ENCODE results near the gene RNU5D-1. TPM values are rescaled to one million over a fixed set of nuclear protein-coding genes. Genes with fewer than 3 reads are reported as not detected.

RNU5D-1 gene
- total and polyA plus RNA-seq, 2 of the 13 experiments (the other 11 are each of a cell fraction or from before 2014, with no cell fraction given): 165 TPM; not detected in 1

- H3K36me3 ChIP-seq (replicated peaks in 1 of 2; ENCODE audit: control insufficient read depth in 1 of 2, insufficient read depth in 2 of 2, low read length in 2 of 2): no peaks in the 10 kb centered on the region
- TF ChIP-seq, protein P1, sequence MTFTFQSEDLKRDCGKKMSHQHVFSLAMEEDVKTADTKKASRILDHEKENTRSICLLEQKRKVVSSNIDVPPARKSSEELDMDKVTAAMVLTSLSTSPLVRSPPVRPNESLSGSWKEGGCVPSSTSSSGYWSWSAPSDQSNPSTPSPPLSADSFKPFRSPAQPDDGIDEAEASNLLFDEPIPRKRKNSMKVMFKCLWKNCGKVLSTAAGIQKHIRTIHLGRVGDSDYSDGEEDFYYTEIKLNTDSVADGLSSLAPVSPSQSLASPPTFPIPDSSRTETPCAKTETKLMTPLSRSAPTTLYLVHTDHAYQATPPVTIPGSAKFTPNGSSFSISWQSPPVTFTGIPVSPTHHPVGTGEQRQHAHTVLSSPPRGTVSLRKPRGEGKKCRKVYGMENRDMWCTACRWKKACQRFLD (CRISPR knock-in tag; IDR thresholded peaks at IDR 0.05; ENCODE audit: borderline replicate concordance): no peak
- TF ChIP-seq YY1 (IDR thresholded peaks at IDR 0.05; ENCODE audit: insufficient read depth, insufficient replicate concordance, low read depth, low read length) (no peak), ZNF784 (CRISPR knock-in tag; IDR thresholded peaks at IDR 0.05; ENCODE audit: borderline replicate concordance) (no peak), ZNF138 (CRISPR knock-in tag; IDR thresholded peaks at IDR 0.05; ENCODE audit: low read depth) (no peak), ZKSCAN8 (CRISPR knock-in tag; IDR thresholded peaks at IDR 0.05; ENCODE audit: borderline replicate concordance) (no peak), MIXL1 (CRISPR knock-in tag; IDR thresholded peaks at IDR 0.05) (no peak), EHMT2 (IDR thresholded peaks at IDR 0.05; ENCODE audit: borderline replicate concordance, low read depth, low read length) (no peak), ZNF136 (CRISPR knock-in tag; IDR thresholded peaks at IDR 0.05; ENCODE audit: low read depth) (no peak), ZNF556 (CRISPR knock-in tag; IDR thresholded peaks at IDR 0.05; ENCODE audit: borderline replicate concordance) (no peak), ZNF326 (CRISPR knock-in tag; IDR thresholded peaks at IDR 0.05; ENCODE audit: borderline replicate concordance) (no peak), RFX5 (IDR thresholded peaks at IDR 0.05; ENCODE audit: low read depth, low read length) (no peak)
- TF ChIP-seq, protein P2, sequence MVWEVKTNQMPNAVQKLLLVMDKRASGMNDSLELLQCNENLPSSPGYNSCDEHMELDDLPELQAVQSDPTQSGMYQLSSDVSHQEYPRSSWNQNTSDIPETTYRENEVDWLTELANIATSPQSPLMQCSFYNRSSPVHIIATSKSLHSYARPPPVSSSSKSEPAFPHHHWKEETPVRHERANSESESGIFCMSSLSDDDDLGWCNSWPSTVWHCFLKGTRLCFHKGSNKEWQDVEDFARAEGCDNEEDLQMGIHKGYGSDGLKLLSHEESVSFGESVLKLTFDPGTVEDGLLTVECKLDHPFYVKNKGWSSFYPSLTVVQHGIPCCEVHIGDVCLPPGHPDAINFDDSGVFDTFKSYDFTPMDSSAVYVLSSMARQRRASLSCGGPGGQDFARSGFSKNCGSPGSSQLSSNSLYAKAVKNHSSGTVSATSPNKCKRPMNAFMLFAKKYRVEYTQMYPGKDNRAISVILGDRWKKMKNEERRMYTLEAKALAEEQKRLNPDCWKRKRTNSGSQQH (CRISPR knock-in tag; IDR thresholded peaks at IDR 0.05; ENCODE audit: low read depth): no peak
- TF ChIP-seq, protein P3, sequence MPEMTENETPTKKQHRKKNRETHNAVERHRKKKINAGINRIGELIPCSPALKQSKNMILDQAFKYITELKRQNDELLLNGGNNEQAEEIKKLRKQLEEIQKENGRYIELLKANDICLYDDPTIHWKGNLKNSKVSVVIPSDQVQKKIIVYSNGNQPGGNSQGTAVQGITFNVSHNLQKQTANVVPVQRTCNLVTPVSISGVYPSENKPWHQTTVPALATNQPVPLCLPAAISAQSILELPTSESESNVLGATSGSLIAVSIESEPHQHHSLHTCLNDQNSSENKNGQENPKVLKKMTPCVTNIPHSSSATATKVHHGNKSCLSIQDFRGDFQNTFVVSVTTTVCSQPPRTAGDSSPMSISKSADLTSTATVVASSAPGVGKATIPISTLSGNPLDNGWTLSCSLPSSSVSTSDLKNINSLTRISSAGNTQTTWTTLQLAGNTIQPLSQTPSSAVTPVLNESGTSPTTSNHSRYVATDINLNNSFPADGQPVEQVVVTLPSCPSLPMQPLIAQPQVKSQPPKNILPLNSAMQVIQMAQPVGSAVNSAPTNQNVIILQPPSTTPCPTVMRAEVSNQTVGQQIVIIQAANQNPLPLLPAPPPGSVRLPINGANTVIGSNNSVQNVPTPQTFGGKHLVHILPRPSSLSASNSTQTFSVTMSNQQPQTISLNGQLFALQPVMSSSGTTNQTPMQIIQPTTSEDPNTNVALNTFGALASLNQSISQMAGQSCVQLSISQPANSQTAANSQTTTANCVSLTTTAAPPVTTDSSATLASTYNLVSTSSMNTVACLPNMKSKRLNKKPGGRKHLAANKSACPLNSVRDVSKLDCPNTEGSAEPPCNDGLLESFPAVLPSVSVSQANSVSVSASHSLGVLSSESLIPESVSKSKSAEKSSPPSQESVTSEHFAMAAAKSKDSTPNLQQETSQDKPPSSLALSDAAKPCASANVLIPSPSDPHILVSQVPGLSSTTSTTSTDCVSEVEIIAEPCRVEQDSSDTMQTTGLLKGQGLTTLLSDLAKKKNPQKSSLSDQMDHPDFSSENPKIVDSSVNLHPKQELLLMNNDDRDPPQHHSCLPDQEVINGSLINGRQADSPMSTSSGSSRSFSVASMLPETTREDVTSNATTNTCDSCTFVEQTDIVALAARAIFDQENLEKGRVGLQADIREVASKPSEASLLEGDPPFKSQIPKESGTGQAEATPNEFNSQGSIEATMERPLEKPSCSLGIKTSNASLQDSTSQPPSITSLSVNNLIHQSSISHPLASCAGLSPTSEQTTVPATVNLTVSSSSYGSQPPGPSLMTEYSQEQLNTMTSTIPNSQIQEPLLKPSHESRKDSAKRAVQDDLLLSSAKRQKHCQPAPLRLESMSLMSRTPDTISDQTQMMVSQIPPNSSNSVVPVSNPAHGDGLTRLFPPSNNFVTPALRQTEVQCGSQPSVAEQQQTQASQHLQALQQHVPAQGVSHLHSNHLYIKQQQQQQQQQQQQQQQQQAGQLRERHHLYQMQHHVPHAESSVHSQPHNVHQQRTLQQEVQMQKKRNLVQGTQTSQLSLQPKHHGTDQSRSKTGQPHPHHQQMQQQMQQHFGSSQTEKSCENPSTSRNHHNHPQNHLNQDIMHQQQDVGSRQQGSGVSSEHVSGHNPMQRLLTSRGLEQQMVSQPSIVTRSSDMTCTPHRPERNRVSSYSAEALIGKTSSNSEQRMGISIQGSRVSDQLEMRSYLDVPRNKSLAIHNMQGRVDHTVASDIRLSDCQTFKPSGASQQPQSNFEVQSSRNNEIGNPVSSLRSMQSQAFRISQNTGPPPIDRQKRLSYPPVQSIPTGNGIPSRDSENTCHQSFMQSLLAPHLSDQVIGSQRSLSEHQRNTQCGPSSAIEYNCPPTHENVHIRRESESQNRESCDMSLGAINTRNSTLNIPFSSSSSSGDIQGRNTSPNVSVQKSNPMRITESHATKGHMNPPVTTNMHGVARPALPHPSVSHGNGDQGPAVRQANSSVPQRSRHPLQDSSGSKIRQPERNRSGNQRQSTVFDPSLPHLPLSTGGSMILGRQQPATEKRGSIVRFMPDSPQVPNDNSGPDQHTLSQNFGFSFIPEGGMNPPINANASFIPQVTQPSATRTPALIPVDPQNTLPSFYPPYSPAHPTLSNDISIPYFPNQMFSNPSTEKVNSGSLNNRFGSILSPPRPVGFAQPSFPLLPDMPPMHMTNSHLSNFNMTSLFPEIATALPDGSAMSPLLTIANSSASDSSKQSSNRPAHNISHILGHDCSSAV (CRISPR knock-in tag; IDR thresholded peaks at IDR 0.05; ENCODE audit: borderline replicate concordance): no peak
- no peak for DNase-seq (ENCODE audit: low spot score)
- H3K9me3 ChIP-seq (ENCODE audit: low read length): no peaks in the 10 kb centered on the region
- no peak overlapping the region for H2AFZ ChIP-seq (ENCODE audit: low read length)
- no peaks in the 10 kb centered on the region for H4K20me1 ChIP-seq (ENCODE audit: insufficient read depth, low read length)
- BruUV-seq (replicated peaks): no TSS peak
- ATAC-seq: no peak
- peaks cover 64% of the 10 kb centered on the region for H3K4me1 ChIP-seq (ENCODE audit: insufficient read depth, low read length)
- ChIA-PET CTCF (ENCODE audit: low intra/inter-chr PET ratio, low total read pairs) (no interaction called here), POLR2A (interaction anchor here (0.8 to 1.1 kb wide), 2 partner anchors 11 to 42 kb away, joined by 3 read pairs; partner anchors contain the start of genes ARMH1 and TMEM53)
- in situ Hi-C loops (cut with HindIII; ENCODE audit: extremely low pct_ligation_motif_present, low pct_unique_long_range_greater_than_20kb): no loop called here
- no peak overlapping the region for H3K27ac ChIP-seq (ENCODE audit: extremely low read length, insufficient read depth, low read length)
- no peak overlapping the region for H3K4me3 ChIP-seq (replicated peaks in 1 of 3; ENCODE audit: insufficient read depth in 1 of 3, low read depth in 2 of 3, low read length in 3 of 3)
- H3K9ac ChIP-seq (ENCODE audit: insufficient read depth, low read depth, low read length): no peak overlapping the region
- no peaks in the 10 kb centered on the region for H3K79me2 ChIP-seq (ENCODE audit: insufficient read depth, low read length)
- WGBS (ENCODE audit: low lambda C conversion rate): 68% methylated on average over 8 of the region's 8 CpGs
- intact Hi-C loops (cut with micrococcal nuclease; ENCODE audit: unreplicated experiment): no loop called here
- H3K27me3 ChIP-seq (ENCODE audit: control insufficient read depth in 1 of 2, insufficient read depth in 2 of 2, low read length in 2 of 2): no peaks in the 10 kb centered on the region
- H3K4me2 ChIP-seq (ENCODE audit: low read depth, low read length): no peak overlapping the region
- no peak for FAIRE-seq
These were observed 45.1 kb downstream of the RNU5D-1 start for GRCh38 chr1:44685881-44686280.

Data from HepG2 (cell line).